ENCODE data around the gene NECAB2. TPM values are rescaled to one million over a fixed set of nuclear protein-coding genes. Genes with fewer than 3 reads are reported as not detected.

Gene NECAB2
- total and polyA plus RNA-seq, 7 donors, result 0.04 to 0.13 (median 0.09) TPM; not detected in 4

DNA sequence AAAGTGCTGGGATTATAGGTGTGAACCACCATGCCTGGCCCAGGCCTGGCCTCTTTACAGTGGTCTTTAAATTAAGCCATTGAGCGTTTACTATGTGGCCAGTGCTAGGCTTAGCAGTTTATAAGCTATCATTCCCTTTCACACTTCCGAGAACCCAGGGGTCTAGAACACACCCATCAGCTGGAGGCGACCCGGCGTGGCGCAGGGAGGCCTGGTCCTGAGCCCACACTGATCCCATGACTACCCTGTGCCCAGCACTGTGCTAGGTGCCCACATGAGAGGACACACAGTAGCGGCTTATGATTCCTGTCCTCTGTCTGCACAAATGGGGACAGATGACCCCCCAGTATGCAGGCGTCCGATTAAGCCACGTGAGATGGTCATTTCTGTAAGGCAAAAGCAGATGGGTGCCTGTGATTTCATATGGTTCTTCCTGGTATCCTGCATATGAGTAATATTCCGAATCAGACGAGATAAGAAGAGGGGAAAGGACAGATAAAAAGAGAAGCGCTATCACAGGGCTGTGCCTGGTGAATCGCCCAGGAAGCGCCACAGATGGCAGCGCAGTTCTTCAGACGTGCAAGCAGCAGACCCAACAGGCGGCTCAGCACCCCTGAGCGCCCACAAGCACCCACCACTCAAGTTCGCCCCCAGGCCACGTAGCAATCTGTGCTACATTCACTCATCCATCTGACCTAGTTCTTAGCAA lies 9.8 kb upstream of the NECAB2 start:
- 82 to 88% (median 88%) methylated on average over 21 of the region's 21 CpGs for WGBS, 3 donors
- no peak for DNase-seq
- Histone ChIP-seq H3K4me1 (peaks cover 22% of the 10 kb centered on the region), H3K27me3 (ENCODE audit: insufficient read depth in 3 of 3, low read length in 2 of 3) (no peaks in the 10 kb centered on the region), H3K4me3 (no peak overlapping the region), H3K27ac (peak overlapping the region; percentile 24), H3K9me3 (no peaks in the 10 kb centered on the region), H3K36me3 (ENCODE audit: insufficient read depth in 1 of 2, low read depth in 1 of 2) (peaks cover 12 to 61% of the 10 kb centered on the region in 2 donors)
- intact Hi-C loops (cut with DNase I), result loop anchor here (5.0 to 10.0 kb wide), 3 partner anchors 104 to 227 kb away; partner anchors contain the start of gene TAF1C (in 1 of the 2)
- no peak for ATAC-seq
- TF ChIP-seq CTCF (IDR thresholded peaks at IDR 0.05), result no peak

- Histone ChIP-seq H3K27ac (peak overlapping the region; percentile 54), H3K4me3 (no peak overlapping the region), H3K27me3 (ENCODE audit: insufficient read depth in 3 of 3, low read length in 2 of 3) (no peaks in the 10 kb centered on the region), H3K36me3 (ENCODE audit: insufficient read depth in 1 of 2, low read depth in 1 of 2) (peaks cover 12 to 68% of the 10 kb centered on the region in 2 donors), H3K9me3 (no peaks in the 10 kb centered on the region), H3K4me1 (peaks cover 22% of the 10 kb centered on the region)
- ATAC-seq (peak in 3 of 4 donors; percentile 33 to 52 (median 34)), DNase-seq (no peak)
- WGBS, 3 donors, result 56 to 71% (median 61%) methylated on average over 21 of the region's 21 CpGs
- TF ChIP-seq CTCF (IDR thresholded peaks at IDR 0.05), result no peak
- intact Hi-C loops (cut with DNase I), result loop anchor here (5.0 to 10.0 kb wide), 3 partner anchors 103 to 226 kb away; partner anchors contain the start of gene TAF1C (in 1 of the 2)
Observed at GRCh38 chr16:83958846-83959565, 9.0 kb upstream of the NECAB2 start.

DNA sequence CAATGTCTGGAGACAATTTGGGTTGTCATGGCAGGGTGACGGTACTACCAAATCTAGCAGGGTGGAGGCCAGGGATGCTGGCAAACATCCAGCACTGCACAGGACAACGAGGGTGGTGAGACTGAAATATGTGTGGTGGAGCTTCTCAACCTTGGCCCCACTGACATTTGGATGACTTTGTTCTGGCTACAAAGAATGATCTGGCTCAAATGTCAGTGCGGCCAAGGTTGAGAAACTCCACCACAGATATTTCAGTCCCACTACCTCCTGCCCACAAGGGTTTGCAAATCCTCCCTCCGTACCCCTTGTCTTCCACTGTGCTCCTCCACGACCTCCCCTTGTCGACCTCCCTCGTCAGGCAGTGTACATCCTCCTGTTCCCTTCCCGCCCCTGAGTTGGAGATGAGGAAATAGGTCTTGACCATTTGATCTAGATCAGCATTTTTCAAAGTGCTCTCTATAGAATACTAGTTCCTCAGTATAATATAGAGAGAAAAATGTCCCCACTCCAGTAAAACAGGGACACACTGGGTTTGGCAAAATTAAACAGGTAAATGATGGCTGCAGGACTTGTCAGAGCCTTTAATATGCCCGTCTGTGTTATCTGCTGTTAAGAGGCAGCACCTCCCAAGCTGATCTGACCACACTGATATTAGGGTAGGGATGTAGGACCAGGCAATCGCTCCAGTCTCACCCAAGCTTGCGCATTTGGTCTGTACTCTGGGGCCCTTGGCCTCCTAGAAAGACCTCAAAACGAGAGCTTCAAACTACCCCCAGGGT lies 8.2 kb upstream of the NECAB2 start:
- Histone ChIP-seq H3K27me3 (ENCODE audit: insufficient read depth in 3 of 3, low read length in 2 of 3) (no peaks in the 10 kb centered on the region), H3K4me3 (no peak overlapping the region), H3K9me3 (no peaks in the 10 kb centered on the region), H3K36me3 (ENCODE audit: insufficient read depth in 1 of 2, low read depth in 1 of 2) (peaks cover 12 to 76% of the 10 kb centered on the region in 2 donors), H3K27ac (peak overlapping the region; percentile 54), H3K4me1 (peaks cover 17% of the 10 kb centered on the region)
- no peak for TF ChIP-seq CTCF (IDR thresholded peaks at IDR 0.05)
- DNase-seq (peak in 1 of 2 donors; percentile 67), ATAC-seq (peak; percentile 55 to 70 (median 68))
- 64 to 72% (median 66%) methylated on average over 12 of the region's 12 CpGs for WGBS, 3 donors
- intact Hi-C loops (cut with DNase I), result loop anchor here (5.0 to 10.0 kb wide), 3 partner anchors 102 to 225 kb away; partner anchors contain the start of gene TAF1C (in 2 of the 2)

GRCh38 chr16:83960521-83961249 lies 7.4 kb upstream of the NECAB2 start:
- H3K9me3 ChIP-seq, result no peaks in the 10 kb centered on the region
- DNase-seq (no peak), ATAC-seq (no peak)
- TF ChIP-seq CTCF (IDR thresholded peaks at IDR 0.05), result no peak
- no peak overlapping the region for H3K4me3 ChIP-seq
- H3K27ac ChIP-seq, result no peak overlapping the region
- peaks cover 15 to 85% of the 10 kb centered on the region in 2 donors for H3K36me3 ChIP-seq (ENCODE audit: insufficient read depth in 1 of 2, low read depth in 1 of 2)
- 90 to 95% (median 93%) methylated on average over 29 of the region's 29 CpGs for WGBS, 3 donors
- peaks cover 9% of the 10 kb centered on the region for H3K4me1 ChIP-seq
- intact Hi-C loops (cut with DNase I), result loop anchor here in 1 of 2 donors (10.0 kb wide), 1 partner anchor 224 kb away; the partner anchor contains the start of gene TAF1C
- no peaks in the 10 kb centered on the region for H3K27me3 ChIP-seq (ENCODE audit: insufficient read depth in 3 of 3, low read length in 2 of 3)
